Left forelimb (tissue), 1 donor: ENCODE results near the gene CTAGE8.
"Not testable (repeated sequence)": the region's sequence is repeated elsewhere in the genome, so short reads cannot be mapped to it uniquely, and the experiment has no call there.

Experiments used
- DNase-seq: peaks from one replicate; pipeline ENCODE4 v3.0.0-alpha.2; 2018; ENCODE audit warnings: low spot score

CTAGE8 gene

GRCh38 chr7:144269188-144269587, at the start of gene CTAGE8:
Gene CTAGE8 (minus strand): TSS chr7:144269288. CDS start chr7:144269250, 38 bp downstream.
- not testable (repeated sequence) for DNase-seq

- DNase-seq: not testable (repeated sequence)
Measured at GRCh38 chr7:144317537-144317936, 48.4 kb upstream of the CTAGE8 start.

- DNase-seq: not testable (repeated sequence)
Measured at GRCh38 chr7:144311872-144312469, 42.9 kb upstream of the CTAGE8 start, which contains the start of gene OR2A1. Gene OR2A1 (plus strand): TSS chr7:144312419. CDS start chr7:144318125, 5,706 bp downstream.

- not testable (repeated sequence) for DNase-seq
Measured at GRCh38 chr7:144311218-144311617, 42.1 kb upstream of the CTAGE8 start.

GRCh38 chr7:144309702-144310101, 40.6 kb upstream of the CTAGE8 start:
- not testable (repeated sequence) for DNase-seq

- not testable (repeated sequence) for DNase-seq
Measured at GRCh38 chr7:144305156-144305555, 36.1 kb upstream of the CTAGE8 start.

- DNase-seq: not testable (repeated sequence)
Measured at GRCh38 chr7:144303607-144304006, 34.5 kb upstream of the CTAGE8 start.

- DNase-seq: not testable (repeated sequence)
Measured at GRCh38 chr7:144302578-144303303, 33.7 kb upstream of the CTAGE8 start.

- DNase-seq: not testable (repeated sequence)
Measured at GRCh38 chr7:144293794-144294499, 24.9 kb upstream of the CTAGE8 start.

- peak; percentile 15 for DNase-seq
Measured at GRCh38 chr7:144292384-144293161, 23.5 kb upstream of the CTAGE8 start.

- DNase-seq: peak; percentile 14
Measured at GRCh38 chr7:144291607-144292006, 22.5 kb upstream of the CTAGE8 start.

- not testable (repeated sequence) for DNase-seq
Measured at GRCh38 chr7:144287171-144287784, 18.2 kb upstream of the CTAGE8 start.

- not testable (repeated sequence) for DNase-seq
Measured at GRCh38 chr7:144283716-144284115, 14.6 kb upstream of the CTAGE8 start.

- DNase-seq: not testable (repeated sequence)
Measured at GRCh38 chr7:144282490-144282889, 13.4 kb upstream of the CTAGE8 start.

- DNase-seq: not testable (repeated sequence)
Measured at GRCh38 chr7:144281981-144282380, 12.9 kb upstream of the CTAGE8 start.

- not testable (repeated sequence) for DNase-seq
Measured at GRCh38 chr7:144280010-144280409, 10.9 kb upstream of the CTAGE8 start.

GRCh38 chr7:144275281-144275680, 6.2 kb upstream of the CTAGE8 start:
- not testable (repeated sequence) for DNase-seq

GRCh38 chr7:144264692-144265091, 4.4 kb downstream of the CTAGE8 start, which contains the start of gene OR2A7:
Gene OR2A7 (minus strand): TSS chr7:144264792. CDS start chr7:144259628, 5,164 bp downstream.
- DNase-seq: not testable (repeated sequence)

- not testable (repeated sequence) for DNase-seq
Measured at GRCh38 chr7:144262128-144262527, 7.0 kb downstream of the CTAGE8 start.

- DNase-seq: not testable (repeated sequence)
Measured at GRCh38 chr7:144259067-144259466, 10.0 kb downstream of the CTAGE8 start.

- peak; percentile 55 for DNase-seq
Measured at GRCh38 chr7:144256112-144256511, 13.0 kb downstream of the CTAGE8 start.
